ENCODE measurements around the gene MSI2. TPM values are rescaled to one million over a fixed set of nuclear protein-coding genes. Genes with fewer than 3 reads are reported as not detected.

Gene MSI2
- total and polyA plus RNA-seq, 2 donors (not counting 3 experiments of a cell fraction or from before 2014, with no cell fraction given): 20.9 to 59.3 TPM

DNA sequence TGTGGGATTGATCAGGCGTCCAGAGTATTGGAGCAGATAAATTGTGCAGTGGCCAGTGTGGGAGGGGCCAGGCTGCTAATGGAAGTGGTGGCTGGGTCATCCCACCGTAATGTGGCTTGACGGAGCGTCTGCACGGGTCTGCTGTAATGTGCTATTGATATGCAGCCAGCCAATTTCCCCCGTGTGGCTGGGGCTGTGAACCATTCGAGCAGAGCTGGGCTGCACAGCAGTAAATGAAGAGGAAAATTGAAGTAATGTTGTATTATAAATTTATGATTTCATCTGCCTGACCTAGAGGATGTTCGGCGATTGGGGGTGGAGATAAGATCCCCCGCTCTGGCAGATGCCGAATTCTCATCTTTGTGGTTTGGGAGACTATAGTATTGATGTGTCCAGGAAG is 367.3 kb downstream of the MSI2 start:
- CTCF ChIA-PET: interaction anchor here (1.4 to 3.2 kb wide), 3 partner anchors 48 to 380 kb away, joined by 4 to 15 read pairs (median 14); no protein-coding TSS in a partner anchor
- Histone ChIP-seq H3K9me1 (replicated peaks; ENCODE audit: control insufficient read depth, extremely low read depth, insufficient read depth, low read length) (no peaks in the 10 kb centered on the region), H3K4me3 (replicated peaks in 1 of 3; ENCODE audit: insufficient read depth in 1 of 3, low read depth in 1 of 3, low read length in 3 of 3) (no peak overlapping the region), H3K27ac (ENCODE audit: insufficient read depth, low read depth, low read length) (no peak overlapping the region), H3K36me3 (ENCODE audit: control insufficient read depth in 2 of 2, extremely low read depth in 1 of 2, insufficient read depth in 2 of 2, low read length in 2 of 2) (peaks cover 0 to 3% of the 10 kb centered on the region in 2 experiments), H3K27me3 (ENCODE audit: control insufficient read depth in 2 of 2, insufficient read depth in 2 of 2, low read length in 2 of 2) (no peaks in the 10 kb centered on the region), H2AFZ (ENCODE audit: low read depth, low read length) (no peak overlapping the region), H4K20me1 (replicated peaks; ENCODE audit: control insufficient read depth, extremely low read depth, insufficient read depth, low read length) (no peaks in the 10 kb centered on the region), H3K79me2 (ENCODE audit: control insufficient read depth, insufficient read depth, low read length) (no peaks in the 10 kb centered on the region), H3K9ac (replicated peaks; ENCODE audit: extremely low read depth, insufficient read depth, low read length) (no peak overlapping the region), H3K9me3 (replicated peaks; ENCODE audit: control insufficient read depth, insufficient read depth, low read length) (no peaks in the 10 kb centered on the region), H3K4me2 (ENCODE audit: insufficient read depth, low read length) (no peak overlapping the region), H3K4me1 (ENCODE audit: control insufficient read depth, extremely low read depth, insufficient read depth, low read length) (peaks cover 13% of the 10 kb centered on the region)
- no peak for DNase-seq (ENCODE audit: low read depth, low spot score)
- POLR2A ChIA-PET: no interaction called here
- dilution Hi-C loops (cut with MboI; ENCODE audit: extremely low pct_ligation_motif_present, low sequenced_read_pairs) (no loop called here), intact Hi-C loops (cut with micrococcal nuclease) (loop anchor here (2.0 kb wide), 1 partner anchor 19 kb away; no protein-coding TSS in a partner anchor)
- no peak for FAIRE-seq
- TF ChIP-seq POLR2AphosphoS5 (IDR thresholded peaks at IDR 0.05; ENCODE audit: insufficient read depth, low read depth, low read length): no peak
- TF ChIP-seq, protein P1, sequence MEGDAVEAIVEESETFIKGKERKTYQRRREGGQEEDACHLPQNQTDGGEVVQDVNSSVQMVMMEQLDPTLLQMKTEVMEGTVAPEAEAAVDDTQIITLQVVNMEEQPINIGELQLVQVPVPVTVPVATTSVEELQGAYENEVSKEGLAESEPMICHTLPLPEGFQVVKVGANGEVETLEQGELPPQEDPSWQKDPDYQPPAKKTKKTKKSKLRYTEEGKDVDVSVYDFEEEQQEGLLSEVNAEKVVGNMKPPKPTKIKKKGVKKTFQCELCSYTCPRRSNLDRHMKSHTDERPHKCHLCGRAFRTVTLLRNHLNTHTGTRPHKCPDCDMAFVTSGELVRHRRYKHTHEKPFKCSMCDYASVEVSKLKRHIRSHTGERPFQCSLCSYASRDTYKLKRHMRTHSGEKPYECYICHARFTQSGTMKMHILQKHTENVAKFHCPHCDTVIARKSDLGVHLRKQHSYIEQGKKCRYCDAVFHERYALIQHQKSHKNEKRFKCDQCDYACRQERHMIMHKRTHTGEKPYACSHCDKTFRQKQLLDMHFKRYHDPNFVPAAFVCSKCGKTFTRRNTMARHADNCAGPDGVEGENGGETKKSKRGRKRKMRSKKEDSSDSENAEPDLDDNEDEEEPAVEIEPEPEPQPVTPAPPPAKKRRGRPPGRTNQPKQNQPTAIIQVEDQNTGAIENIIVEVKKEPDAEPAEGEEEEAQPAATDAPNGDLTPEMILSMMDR (IDR thresholded peaks at IDR 0.05; ENCODE audit: extremely low read depth in 1 of 2, insufficient read depth in 1 of 2, low read depth in 1 of 2, low read length in 2 of 2): no peak
- TF ChIP-seq, protein P2, sequence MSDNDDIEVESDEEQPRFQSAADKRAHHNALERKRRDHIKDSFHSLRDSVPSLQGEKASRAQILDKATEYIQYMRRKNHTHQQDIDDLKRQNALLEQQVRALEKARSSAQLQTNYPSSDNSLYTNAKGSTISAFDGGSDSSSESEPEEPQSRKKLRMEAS (IDR thresholded peaks at IDR 0.05; ENCODE audit: insufficient read depth, insufficient read length): no peak
- TF ChIP-seq EZH2 (IDR thresholded peaks at IDR 0.05; ENCODE audit: borderline replicate concordance, low read depth, low read length, severe bottlenecking): no peak
- TF ChIP-seq POLR2A (IDR thresholded peaks at IDR 0.05; ENCODE audit: low read depth, low read length): no peak
- TF ChIP-seq JUN (IDR thresholded peaks at IDR 0.05; ENCODE audit: borderline replicate concordance, insufficient read depth, insufficient read length, low read depth): no peak
- TF ChIP-seq GATA2 (IDR thresholded peaks at IDR 0.05; ENCODE audit: insufficient read depth, insufficient read length, low read depth, low read length): no peak
- no peak for TF ChIP-seq MYC (IDR thresholded peaks at IDR 0.05; ENCODE audit: low read depth, low read length)
- TF ChIP-seq FOS (IDR thresholded peaks at IDR 0.05; ENCODE audit: borderline replicate concordance, insufficient read depth, low read length): no peak
- BruUV-seq (replicated peaks): no TSS peak

All from endothelial cell of umbilical vein (primary cell).